IgD-negative memory B cell (primary cell): Measurements from ENCODE around the gene SMAP1. TPM values are rescaled to one million over a fixed set of nuclear protein-coding genes. Genes with fewer than 3 reads are reported as not detected.
"Not testable (repeated sequence)": the region's sequence is repeated elsewhere in the genome, so short reads cannot be mapped to it uniquely, and the experiment has no call there.

Experiments
- H3K27ac Mint-ChIP-seq, 3 donors: one replicate each; pipeline ENCODE4 v1.8.0; 2020 to 2022; ENCODE audit warnings: mild to moderate bottlenecking in 3 of 3, mixed read lengths in 3 of 3, moderate library complexity in 1 of 3
- H3K27me3 Mint-ChIP-seq: one replicate; pipeline ENCODE4 v1.8.0; 2021; ENCODE audit warnings: mixed read lengths
- H3K36me3 Mint-ChIP-seq: one replicate; pipeline ENCODE4 v1.8.0; 2020; ENCODE audit warnings: mild to moderate bottlenecking, mixed read lengths
- H3K4me1 Mint-ChIP-seq, 3 donors: one replicate each; pipeline ENCODE4 v1.8.0; 2020 to 2022; ENCODE audit warnings: mixed read lengths in 3 of 3, mild to moderate bottlenecking in 1 of 3
- H3K4me3 Mint-ChIP-seq, 4 donors: one replicate each; pipeline ENCODE4 v1.8.0; 2020 to 2022; ENCODE audit warnings: mild to moderate bottlenecking in 4 of 4, mixed read lengths in 4 of 4, moderate library complexity in 3 of 4
- H3K9me3 Mint-ChIP-seq, 3 donors: one replicate each; pipeline ENCODE4 v1.8.0; 2020 to 2021; ENCODE audit warnings: mixed read lengths in 3 of 3, mild to moderate bottlenecking in 1 of 3
- polyA plus RNA-seq: library from polyadenylated mRNA; unstranded; fragments of 300-500 nt; fragmentation: Illumina TruSeq; gene quantifications from one replicate; pipeline ENCODE4 v1.2.3, GENCODE V29; 2021

The SMAP1 gene
- polyA plus RNA-seq, 1 donor from 2014 or later = 18.2 TPM

DNA sequence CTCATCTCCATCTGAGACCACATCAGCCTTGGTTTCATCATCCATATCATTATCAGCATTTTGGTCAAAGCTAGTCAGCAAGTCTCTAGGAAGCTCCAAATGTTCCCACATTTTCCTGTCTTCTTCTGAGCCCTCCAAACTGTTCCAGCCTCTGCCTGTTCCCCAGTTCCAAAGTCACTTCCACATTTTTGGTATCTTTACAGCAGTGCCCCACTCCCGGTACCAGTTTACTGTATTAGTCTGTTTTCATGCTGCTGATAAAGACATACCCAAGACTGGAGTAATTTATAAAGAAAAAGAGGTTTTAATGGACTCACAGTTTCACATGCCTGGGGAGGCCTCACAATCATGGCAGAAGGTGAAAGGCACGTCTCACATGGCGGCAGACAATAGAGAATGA lies 74.8 kb downstream of the SMAP1 start:
- not testable (repeated sequence) for H3K9me3 Mint-ChIP-seq, H3K27ac Mint-ChIP-seq, H3K4me1 Mint-ChIP-seq, H3K27me3 Mint-ChIP-seq
- H3K4me3 Mint-ChIP-seq = peak overlapping the region in 1 of 4 donors; percentile 74
- peaks cover 33% of the 10 kb centered on the region for H3K36me3 Mint-ChIP-seq

DNA sequence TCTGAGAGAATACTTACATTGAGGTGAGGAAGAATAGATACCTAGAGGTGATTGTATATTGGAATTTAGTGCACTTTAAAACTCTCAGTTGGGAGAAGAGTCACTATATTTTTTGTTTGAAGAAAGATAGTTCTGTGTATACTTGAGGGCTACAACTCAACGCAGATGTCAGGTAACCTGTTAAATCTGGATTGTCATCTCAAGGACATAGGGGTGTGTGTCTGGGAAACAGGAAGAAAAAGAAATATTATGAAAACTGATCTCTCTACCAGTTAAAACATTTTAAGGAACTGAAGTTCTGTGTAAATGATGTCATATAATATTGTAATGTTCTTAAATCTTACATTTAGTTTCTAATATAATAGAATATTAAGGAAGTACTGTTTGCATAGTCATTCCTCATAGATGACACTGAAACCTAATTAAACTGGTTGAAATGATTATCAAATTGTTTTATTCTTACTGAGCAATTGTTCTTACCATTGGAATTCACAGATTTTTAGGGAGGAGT lies 86.2 kb downstream of the SMAP1 start:
- no peaks in the 10 kb centered on the region for H3K27me3 Mint-ChIP-seq
- H3K4me1 Mint-ChIP-seq = peaks cover 0 to 5% (median 0%) of the 10 kb centered on the region in 3 donors
- peaks cover 0 to 2% (median 0%) of the 10 kb centered on the region in 3 donors for H3K9me3 Mint-ChIP-seq
- peaks cover 8% of the 10 kb centered on the region for H3K36me3 Mint-ChIP-seq
- H3K4me3 Mint-ChIP-seq = no peak overlapping the region
- H3K27ac Mint-ChIP-seq = no peak overlapping the region

GRCh38 chr6:70758883-70759282 lies 91.2 kb downstream of the SMAP1 start:
- peaks cover 0 to 2% (median 0%) of the 10 kb centered on the region in 3 donors for H3K9me3 Mint-ChIP-seq
- H3K4me1 Mint-ChIP-seq = no peaks in the 10 kb centered on the region
- no peak overlapping the region for H3K27ac Mint-ChIP-seq
- H3K36me3 Mint-ChIP-seq = peaks cover 7% of the 10 kb centered on the region
- H3K27me3 Mint-ChIP-seq = no peaks in the 10 kb centered on the region
- H3K4me3 Mint-ChIP-seq = no peak overlapping the region

GRCh38 chr6:70763754-70764510 lies 96.2 kb downstream of the SMAP1 start:
- H3K4me3 Mint-ChIP-seq = no peak overlapping the region
- H3K9me3 Mint-ChIP-seq = peaks cover 0 to 3% (median 0%) of the 10 kb centered on the region in 3 donors
- H3K4me1 Mint-ChIP-seq = peaks cover 0 to under 1% (median 0%) of the 10 kb centered on the region in 3 donors
- no peaks in the 10 kb centered on the region for H3K27me3 Mint-ChIP-seq
- H3K27ac Mint-ChIP-seq = no peak overlapping the region
- peaks cover 6% of the 10 kb centered on the region for H3K36me3 Mint-ChIP-seq

DNA sequence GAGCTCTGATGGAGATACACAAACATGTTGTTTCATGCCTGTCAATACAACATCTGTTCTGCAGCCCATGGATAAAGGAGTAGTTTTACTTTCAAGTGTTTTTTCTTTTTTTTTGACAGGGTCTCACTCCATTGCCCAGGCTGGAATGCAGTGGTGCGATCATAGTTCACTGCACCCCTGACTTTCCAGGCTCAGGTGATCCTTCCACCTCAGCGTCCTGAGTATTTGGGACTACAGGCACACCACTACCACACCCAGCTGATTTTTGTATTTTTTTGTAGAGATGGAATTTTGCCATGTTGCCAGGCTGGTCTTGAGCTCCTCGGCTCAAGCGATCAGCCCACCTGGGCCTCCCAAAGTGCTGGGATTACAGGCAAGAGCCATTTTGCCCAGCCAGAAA lies 97.0 kb downstream of the SMAP1 start:
- Mint-ChIP-seq H3K4me3 (no peak overlapping the region), H3K27ac (no peak overlapping the region), H3K27me3 (no peaks in the 10 kb centered on the region), H3K9me3 (peaks cover 0 to 3% (median 0%) of the 10 kb centered on the region in 3 donors), H3K4me1 (peaks cover 0 to 2% (median 0%) of the 10 kb centered on the region in 3 donors), H3K36me3 (peaks cover 7% of the 10 kb centered on the region)

DNA sequence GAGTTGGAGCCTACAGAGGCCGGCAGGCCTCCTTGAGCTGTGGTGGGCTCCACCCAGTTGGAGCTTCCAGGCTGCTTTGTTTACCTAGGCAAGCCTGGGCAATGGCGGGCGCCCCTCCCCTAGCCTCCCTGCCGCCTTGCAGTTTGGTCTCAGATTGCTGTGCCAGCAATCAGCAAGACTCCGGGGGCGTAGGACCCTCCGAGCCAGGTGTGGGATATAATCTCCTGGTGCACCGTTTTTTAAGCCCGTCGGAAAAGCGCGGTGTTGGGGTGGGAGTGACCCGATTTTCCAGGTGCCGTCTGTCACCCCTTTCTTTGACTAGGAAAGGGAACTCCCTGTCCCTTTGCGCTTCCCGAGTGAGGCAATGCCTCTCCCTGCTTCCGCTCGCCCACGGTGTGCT lies 103.7 kb downstream of the SMAP1 start:
- H3K4me1 Mint-ChIP-seq, H3K4me3 Mint-ChIP-seq, H3K9me3 Mint-ChIP-seq, H3K27me3 Mint-ChIP-seq, H3K27ac Mint-ChIP-seq: not testable (repeated sequence)
- H3K36me3 Mint-ChIP-seq = peaks cover 19% of the 10 kb centered on the region

GRCh38 chr6:70779934-70780333 lies 112.3 kb downstream of the SMAP1 start:
- Mint-ChIP-seq H3K4me3 (no peak overlapping the region), H3K27ac (no peak overlapping the region), H3K4me1 (peaks cover 0 to 1% (median 0%) of the 10 kb centered on the region in 3 donors), H3K27me3 (no peaks in the 10 kb centered on the region), H3K9me3 (peaks cover 0 to 7% (median 1%) of the 10 kb centered on the region in 3 donors), H3K36me3 (peaks cover 17% of the 10 kb centered on the region)

- Mint-ChIP-seq H3K27ac (peak overlapping the region in 2 of 3 donors; percentile 35 to 40), H3K36me3 (peaks cover 9% of the 10 kb centered on the region), H3K27me3 (no peaks in the 10 kb centered on the region), H3K4me1 (peaks cover 0 to 2% (median 2%) of the 10 kb centered on the region in 3 donors), H3K4me3 (no peak overlapping the region), H3K9me3 (peaks cover 0 to 13% (median 4%) of the 10 kb centered on the region in 3 donors)
Measured at GRCh38 chr6:70790483-70791224, 123.0 kb downstream of the SMAP1 start.

- Mint-ChIP-seq H3K27ac (no peak overlapping the region), H3K27me3 (no peaks in the 10 kb centered on the region), H3K4me1 (peaks cover 10 to 17% (median 13%) of the 10 kb centered on the region in 3 donors), H3K36me3 (peaks cover 17% of the 10 kb centered on the region), H3K9me3 (peaks cover 0 to 8% (median 5%) of the 10 kb centered on the region in 3 donors), H3K4me3 (peak overlapping the region in 1 of 4 donors; percentile 46)
Measured at GRCh38 chr6:70797625-70798024, 129.9 kb downstream of the SMAP1 start.

DNA sequence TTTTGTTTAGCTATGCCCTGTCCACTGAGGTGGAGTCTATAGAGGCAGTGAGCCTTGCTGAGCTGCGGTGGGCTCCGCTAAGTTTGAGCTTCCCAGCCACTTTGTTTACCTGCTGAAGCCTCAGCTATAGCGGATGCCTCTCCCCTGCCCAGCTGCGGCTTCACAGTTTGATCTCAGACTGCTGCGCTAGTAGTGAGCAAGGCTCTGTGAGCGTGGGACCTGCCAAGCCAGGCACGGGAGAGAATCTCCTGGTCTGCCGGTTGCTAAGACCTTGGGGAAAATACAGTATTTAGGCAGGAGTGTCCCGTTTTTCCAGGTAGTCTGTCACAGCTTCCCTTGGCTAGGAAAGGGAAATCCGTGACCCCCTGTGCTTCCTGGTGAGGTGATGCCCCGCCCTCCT lies 138.4 kb downstream of the SMAP1 start:
- Mint-ChIP-seq H3K36me3 (peaks cover 46% of the 10 kb centered on the region), H3K27me3 (no peaks in the 10 kb centered on the region), H3K4me3 (no peak overlapping the region), H3K4me1 (peaks cover 0 to 3% (median 0%) of the 10 kb centered on the region in 3 donors), H3K9me3 (peaks cover 0 to 6% (median 3%) of the 10 kb centered on the region in 3 donors), H3K27ac (no peak overlapping the region)

- no peak overlapping the region for H3K27ac Mint-ChIP-seq
Measured at GRCh38 chr6:70811788-70812187, 144.1 kb downstream of the SMAP1 start.

DNA sequence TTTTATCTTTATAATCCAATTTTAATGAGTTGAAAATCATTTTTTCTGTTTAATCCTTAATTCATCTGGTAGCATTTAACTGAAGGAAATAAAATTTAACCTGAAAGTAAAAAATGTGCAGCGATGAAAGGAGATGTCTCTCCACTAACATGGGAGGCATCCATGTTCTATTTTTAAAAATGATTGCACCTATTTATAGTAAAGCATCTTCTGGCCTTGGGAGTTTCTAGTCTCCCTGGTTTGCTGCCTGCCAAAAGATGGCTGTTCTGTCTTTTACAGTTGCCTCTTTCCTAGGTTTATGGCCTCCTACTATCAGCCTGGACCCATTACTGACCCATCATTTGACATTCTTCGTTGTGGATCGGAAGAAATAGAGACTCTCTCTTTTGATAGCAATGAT lies 146.2 kb downstream of the SMAP1 start:
- Mint-ChIP-seq H3K27me3 (no peaks in the 10 kb centered on the region), H3K4me1 (peaks cover 0 to 2% (median 0%) of the 10 kb centered on the region in 3 donors), H3K9me3 (no peaks in the 10 kb centered on the region), H3K4me3 (no peak overlapping the region), H3K36me3 (peaks cover 5% of the 10 kb centered on the region), H3K27ac (no peak overlapping the region)

More at GRCh38 chr6:70811788-70812187, 144.1 kb downstream of the SMAP1 start:
- H3K4me1 Mint-ChIP-seq = no peaks in the 10 kb centered on the region
- H3K4me3 Mint-ChIP-seq = no peak overlapping the region
- peaks cover 16% of the 10 kb centered on the region for H3K36me3 Mint-ChIP-seq
- no peaks in the 10 kb centered on the region for H3K27me3 Mint-ChIP-seq
- no peaks in the 10 kb centered on the region for H3K9me3 Mint-ChIP-seq

GRCh38 chr6:70819646-70820045 lies 152.0 kb downstream of the SMAP1 start:
- peaks cover 15% of the 10 kb centered on the region for H3K36me3 Mint-ChIP-seq
- H3K9me3 Mint-ChIP-seq = peaks cover 2 to 8% (median 5%) of the 10 kb centered on the region in 3 donors
- H3K4me1 Mint-ChIP-seq = peaks cover 0 to 2% (median 2%) of the 10 kb centered on the region in 3 donors
- H3K27me3 Mint-ChIP-seq = no peaks in the 10 kb centered on the region
- H3K27ac Mint-ChIP-seq = no peak overlapping the region
- H3K4me3 Mint-ChIP-seq = no peak overlapping the region

GRCh38 chr6:70820778-70821177 lies 153.1 kb downstream of the SMAP1 start:
- no peaks in the 10 kb centered on the region for H3K27me3 Mint-ChIP-seq
- H3K9me3 Mint-ChIP-seq = peaks cover 2 to 8% (median 5%) of the 10 kb centered on the region in 3 donors
- peaks cover 0 to 2% (median 2%) of the 10 kb centered on the region in 3 donors for H3K4me1 Mint-ChIP-seq
- no peak overlapping the region for H3K27ac Mint-ChIP-seq
- H3K4me3 Mint-ChIP-seq = no peak overlapping the region
- H3K36me3 Mint-ChIP-seq = peaks cover 12% of the 10 kb centered on the region

GRCh38 chr6:70821751-70822150 lies 154.1 kb downstream of the SMAP1 start:
- Mint-ChIP-seq H3K36me3 (peaks cover 12% of the 10 kb centered on the region), H3K27ac (no peak overlapping the region), H3K9me3 (peaks cover 2 to 8% (median 5%) of the 10 kb centered on the region in 3 donors), H3K4me1 (peaks cover 0 to 2% (median 2%) of the 10 kb centered on the region in 3 donors), H3K4me3 (no peak overlapping the region), H3K27me3 (no peaks in the 10 kb centered on the region)
